Retinal pigment epithelial cell (primary cell): ENCODE results near the gene SGPL1.

Source experiments
- DNase-seq: peaks from one replicate; pipeline ENCODE4 v3.0.0-alpha.2; 2010; ENCODE audit warnings: low read depth
- H3K4me3 ChIP-seq: 2 replicates; pipeline ENCODE4 v1.5.1; 2011; ENCODE audit warnings: mild to moderate bottlenecking, low read length, control low read depth, moderate library complexity
- TF ChIP-seq, protein P1 (sequence below): conservative IDR thresholded peaks from 2 replicates; pipeline ENCODE4 v1.5.1; 2011; ENCODE audit warnings: low read depth, low read length, control low read depth, inconsistent platforms

SGPL1 gene

GRCh38 chr10:70777063-70777875 lies 38.5 kb upstream of the SGPL1 start:
- TF ChIP-seq, protein P1, sequence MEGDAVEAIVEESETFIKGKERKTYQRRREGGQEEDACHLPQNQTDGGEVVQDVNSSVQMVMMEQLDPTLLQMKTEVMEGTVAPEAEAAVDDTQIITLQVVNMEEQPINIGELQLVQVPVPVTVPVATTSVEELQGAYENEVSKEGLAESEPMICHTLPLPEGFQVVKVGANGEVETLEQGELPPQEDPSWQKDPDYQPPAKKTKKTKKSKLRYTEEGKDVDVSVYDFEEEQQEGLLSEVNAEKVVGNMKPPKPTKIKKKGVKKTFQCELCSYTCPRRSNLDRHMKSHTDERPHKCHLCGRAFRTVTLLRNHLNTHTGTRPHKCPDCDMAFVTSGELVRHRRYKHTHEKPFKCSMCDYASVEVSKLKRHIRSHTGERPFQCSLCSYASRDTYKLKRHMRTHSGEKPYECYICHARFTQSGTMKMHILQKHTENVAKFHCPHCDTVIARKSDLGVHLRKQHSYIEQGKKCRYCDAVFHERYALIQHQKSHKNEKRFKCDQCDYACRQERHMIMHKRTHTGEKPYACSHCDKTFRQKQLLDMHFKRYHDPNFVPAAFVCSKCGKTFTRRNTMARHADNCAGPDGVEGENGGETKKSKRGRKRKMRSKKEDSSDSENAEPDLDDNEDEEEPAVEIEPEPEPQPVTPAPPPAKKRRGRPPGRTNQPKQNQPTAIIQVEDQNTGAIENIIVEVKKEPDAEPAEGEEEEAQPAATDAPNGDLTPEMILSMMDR = no peak
- H3K4me3 ChIP-seq = no peak overlapping the region
- DNase-seq = no peak

- TF ChIP-seq, protein P1 = no peak
- no peak overlapping the region for H3K4me3 ChIP-seq
- DNase-seq = no peak
Observed at GRCh38 chr10:70778267-70778924, 37.4 kb upstream of the SGPL1 start.

GRCh38 chr10:70779088-70779487 lies 36.7 kb upstream of the SGPL1 start:
- H3K4me3 ChIP-seq = no peak overlapping the region
- DNase-seq = no peak
- TF ChIP-seq, protein P1 = no peak

DNA sequence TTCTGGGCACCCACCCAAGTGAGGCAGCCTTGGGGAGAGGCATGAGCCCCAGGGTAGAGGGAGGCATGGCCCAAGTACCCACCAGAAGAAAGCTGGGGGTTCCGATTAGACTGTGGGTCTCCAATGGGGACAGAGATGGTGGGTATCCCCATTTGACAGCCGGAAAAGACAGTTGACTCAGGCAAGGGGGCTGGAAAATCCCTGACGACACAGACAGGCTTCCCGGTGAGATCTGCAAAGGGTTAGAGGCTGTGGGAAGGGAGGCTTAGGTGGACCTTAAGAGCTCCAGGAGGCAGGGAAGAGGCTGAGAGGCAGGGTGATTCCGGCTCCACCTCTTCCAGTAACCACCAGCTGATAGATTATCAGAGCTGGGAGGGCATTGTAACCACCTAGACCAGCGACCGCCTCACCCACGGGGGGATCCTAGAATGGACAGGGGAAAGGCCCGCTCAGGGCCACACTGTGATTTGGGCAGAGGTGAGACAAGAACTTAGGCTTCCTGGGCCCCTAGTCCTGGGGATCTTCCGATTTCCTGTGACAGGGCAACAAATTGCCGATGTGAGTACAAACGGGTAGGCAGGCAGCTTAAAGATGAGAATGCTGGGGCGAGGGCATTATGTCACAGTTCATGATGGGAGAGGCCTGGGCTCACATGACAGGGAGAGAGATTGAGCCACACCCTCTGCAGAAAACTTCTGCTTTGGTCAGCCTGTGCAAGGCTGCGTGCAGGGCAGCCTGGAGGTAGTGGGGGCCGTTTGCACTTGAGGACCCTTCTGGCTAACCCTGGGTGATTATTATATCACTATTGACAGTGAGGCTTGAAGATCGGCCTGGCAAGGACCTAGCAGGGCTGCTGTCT lies 36.0 kb upstream of the SGPL1 start:
- DNase-seq = no peak
- H3K4me3 ChIP-seq = no peak overlapping the region
- TF ChIP-seq, protein P1 = no peak

- TF ChIP-seq, protein P1 = no peak
- DNase-seq = no peak
- no peak overlapping the region for H3K4me3 ChIP-seq
Observed at GRCh38 chr10:70780370-70780760, 35.4 kb upstream of the SGPL1 start.

DNA sequence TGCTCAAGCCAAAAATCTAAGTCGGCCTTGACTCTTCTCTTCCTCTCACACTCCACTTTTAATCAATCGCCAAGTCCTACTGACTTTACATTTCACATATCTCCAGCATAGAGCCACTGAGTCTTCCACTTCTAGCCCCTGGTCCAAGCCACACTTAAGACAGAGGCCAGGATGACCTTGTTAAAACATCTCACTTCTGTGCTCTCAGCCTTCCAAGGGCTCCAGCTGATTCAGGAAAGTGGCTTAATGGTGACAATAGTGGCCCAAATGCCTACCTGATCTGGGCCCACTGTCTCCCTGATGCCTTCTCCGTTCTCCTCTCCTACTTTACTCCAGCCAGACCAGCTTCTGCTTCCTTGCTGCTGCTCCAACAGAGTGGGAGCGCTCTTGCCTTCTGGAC lies 35.0 kb upstream of the SGPL1 start:
- no peak overlapping the region for H3K4me3 ChIP-seq

More for the DNA sequence above, 35.0 kb upstream of the SGPL1 start:
- no peak for DNase-seq
- TF ChIP-seq, protein P1 = no peak
